Activated CD8-positive, alpha-beta memory T cell treated with anti-CD3 and anti-CD28 coated beads for 4 hours (primary cell): Measurements from ENCODE around the gene STRIP2.
"Not testable (repeated sequence)": the region's sequence is repeated elsewhere in the genome, so short reads cannot be mapped to it uniquely, and the experiment has no call there.

Source experiments
- DNase-seq, 2 donors: peaks; one replicate each; pipeline ENCODE4 v3.0.0-alpha.2; 2020; ENCODE audit warnings: low read depth in 2 of 2

STRIP2 gene

GRCh38 chr7:129453510-129454248 is 19.4 kb downstream of the STRIP2 start:
- DNase-seq, result no peak

DNA sequence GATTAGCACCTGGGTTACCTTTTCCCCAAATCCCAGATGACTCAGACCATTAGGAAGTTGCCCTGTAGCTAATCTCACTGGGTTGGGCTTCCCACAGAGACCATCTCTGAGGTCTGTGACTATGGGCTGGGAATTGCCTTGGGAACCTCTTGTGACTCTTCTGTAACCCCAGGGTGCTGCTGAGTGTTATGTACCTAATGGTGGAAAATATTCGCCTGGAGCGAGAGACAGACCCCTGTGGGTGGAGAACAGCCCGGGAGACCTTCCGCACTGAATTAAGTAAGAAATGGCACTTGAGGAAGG is 20.0 kb downstream of the STRIP2 start:
- no peak for DNase-seq

GRCh38 chr7:129456421-129456820 is 22.2 kb downstream of the STRIP2 start:
- DNase-seq, result no peak

DNA sequence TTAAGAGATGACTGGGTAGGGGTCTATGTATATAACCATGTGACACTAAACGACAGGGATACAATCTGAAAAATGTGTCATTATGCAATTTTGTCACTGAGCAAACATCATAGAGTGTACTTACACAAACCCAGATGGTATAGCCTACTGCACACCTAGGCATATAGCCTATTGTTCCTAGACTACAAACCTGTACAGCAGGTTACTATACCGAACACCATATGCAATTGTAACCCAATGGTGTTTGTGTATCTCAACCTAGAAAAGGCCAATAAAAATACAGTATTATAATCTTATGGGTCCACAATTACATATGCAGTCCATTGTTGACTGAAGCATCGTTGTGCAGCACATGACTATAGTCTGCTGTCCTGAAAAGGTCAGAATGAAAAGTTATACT is 22.9 kb downstream of the STRIP2 start:
- DNase-seq, result no peak

- no peak for DNase-seq
Measured at GRCh38 chr7:129458171-129458570, 23.9 kb downstream of the STRIP2 start.

- DNase-seq, result no peak
Measured at GRCh38 chr7:129461809-129462208, 27.6 kb downstream of the STRIP2 start.

DNA sequence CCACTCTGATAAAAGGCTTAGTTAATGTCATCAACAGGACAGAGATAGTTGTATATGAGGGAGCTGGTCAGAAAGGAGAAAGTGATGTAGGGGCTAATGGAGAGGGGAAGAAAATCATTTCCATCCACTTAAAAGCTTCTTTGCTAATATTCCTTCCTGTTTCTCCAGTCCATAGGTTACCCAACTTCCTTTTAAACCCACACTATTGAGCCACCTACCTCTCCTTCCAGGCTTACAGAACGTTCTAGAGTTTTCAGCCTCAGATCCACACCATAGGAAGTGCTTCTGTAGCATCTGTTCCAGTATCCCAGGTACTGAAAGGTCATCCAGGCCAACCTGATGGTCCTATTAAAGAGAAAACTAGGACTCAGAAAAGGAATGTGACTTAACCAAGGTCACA is 28.2 kb downstream of the STRIP2 start:
- DNase-seq, result no peak

DNA sequence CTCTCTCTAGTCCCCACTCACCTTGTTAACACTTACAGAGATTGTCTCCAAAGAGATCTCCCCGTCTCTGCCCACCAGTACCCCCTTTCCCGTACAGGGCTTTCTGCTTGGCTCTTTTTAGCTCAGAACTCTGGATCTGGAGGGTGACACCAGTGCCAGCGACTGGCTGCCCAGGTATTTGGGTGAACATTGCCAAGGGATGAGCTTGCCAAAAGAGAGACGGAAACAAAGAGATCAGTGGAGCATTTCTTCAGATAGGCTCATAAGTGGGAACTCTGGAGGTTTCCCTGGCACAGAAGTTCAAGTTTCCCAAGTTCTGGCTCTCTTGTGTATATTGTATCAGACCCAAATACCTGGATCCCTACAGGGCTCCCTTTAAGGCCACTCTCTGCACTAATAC is 30.0 kb downstream of the STRIP2 start:
- no peak for DNase-seq

DNA sequence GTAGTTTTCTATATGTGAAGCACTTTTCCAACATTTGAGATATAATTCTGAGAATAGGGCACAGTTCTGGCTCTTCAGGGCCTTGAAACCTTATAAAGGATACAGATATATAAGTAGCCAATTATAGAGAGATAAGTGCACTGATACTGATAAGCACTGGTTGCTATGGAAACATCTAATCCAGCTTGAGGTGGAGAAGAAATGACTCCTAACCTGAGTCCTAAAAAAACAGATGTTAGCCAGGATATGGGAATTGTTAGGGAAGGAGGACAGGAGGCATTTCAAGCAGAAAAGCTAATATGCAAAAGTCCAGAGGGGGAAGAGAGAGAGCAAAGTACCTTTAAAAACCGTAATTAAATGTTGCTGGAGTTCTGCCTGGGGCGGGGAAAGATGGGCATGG is 30.8 kb downstream of the STRIP2 start:
- DNase-seq, result no peak

DNA sequence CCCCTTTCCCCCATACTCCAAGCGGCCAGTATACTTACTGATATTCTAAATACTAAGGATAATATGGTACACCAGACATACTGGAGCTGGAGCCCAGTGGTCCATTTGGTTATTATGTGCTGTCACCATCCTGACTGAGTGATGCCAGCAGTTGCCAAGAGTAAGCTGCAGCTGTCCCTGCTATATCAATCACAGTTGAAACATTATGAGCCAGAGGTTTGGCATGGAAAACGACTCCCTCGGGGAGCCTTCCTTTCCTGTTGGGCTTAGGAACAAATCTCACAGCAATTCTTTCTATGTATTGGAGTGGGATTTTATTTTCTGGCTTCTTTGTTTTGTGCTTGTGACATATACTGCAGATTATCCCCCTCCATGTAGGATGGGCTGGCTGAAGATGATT is 32.6 kb downstream of the STRIP2 start:
- DNase-seq, result no peak

- DNase-seq, result no peak
Measured at GRCh38 chr7:129468087-129468486, 33.9 kb downstream of the STRIP2 start.

- no peak for DNase-seq
Measured at GRCh38 chr7:129468547-129468946, 34.3 kb downstream of the STRIP2 start.

DNA sequence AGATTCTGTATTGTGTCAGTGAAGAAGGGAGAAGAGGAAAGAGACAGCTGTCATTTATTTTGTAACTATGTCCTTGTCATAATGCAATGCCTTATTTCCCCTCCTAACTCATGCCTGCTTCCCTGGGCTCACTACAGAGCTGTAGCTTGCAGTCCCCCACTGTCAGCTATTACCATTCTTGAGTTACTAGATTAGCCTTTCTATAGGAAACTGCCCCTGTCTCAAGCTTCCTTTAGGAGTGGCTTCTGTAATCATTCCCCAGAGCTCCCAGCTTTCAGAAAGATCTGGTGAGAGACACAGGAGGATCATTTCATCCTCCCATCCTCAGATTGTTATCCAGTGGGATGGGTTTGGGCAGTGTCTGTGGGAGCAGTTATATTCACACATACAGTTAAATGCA is 35.7 kb downstream of the STRIP2 start:
- no peak for DNase-seq

- no peak for DNase-seq
Measured at GRCh38 chr7:129470411-129470810, 36.2 kb downstream of the STRIP2 start.

- DNase-seq, result no peak
Measured at GRCh38 chr7:129471402-129471827, 37.2 kb downstream of the STRIP2 start.

- DNase-seq, result not testable (repeated sequence)
Measured at GRCh38 chr7:129475931-129476330, 41.7 kb downstream of the STRIP2 start.

GRCh38 chr7:129476398-129476797 is 42.2 kb downstream of the STRIP2 start:
- not testable (repeated sequence) for DNase-seq

DNA sequence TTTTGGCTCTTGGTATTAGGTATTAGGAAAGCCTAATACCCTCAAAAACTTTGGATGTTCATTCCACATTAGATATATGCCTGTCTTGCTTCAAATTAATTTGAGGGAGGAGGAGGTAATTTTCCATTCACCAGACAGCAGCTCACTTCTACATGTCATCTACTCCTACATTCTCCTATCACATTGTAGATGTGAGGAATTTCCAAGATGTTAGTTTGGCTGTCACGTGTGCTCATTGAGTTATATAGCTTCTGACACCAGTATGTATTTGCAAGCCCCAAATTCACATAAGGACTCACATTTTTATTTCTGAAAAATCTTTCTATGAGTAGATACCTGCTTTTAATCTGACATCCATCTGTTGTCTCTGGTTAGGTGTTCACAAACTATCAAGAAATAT is 45.6 kb downstream of the STRIP2 start:
- no peak for DNase-seq

DNA sequence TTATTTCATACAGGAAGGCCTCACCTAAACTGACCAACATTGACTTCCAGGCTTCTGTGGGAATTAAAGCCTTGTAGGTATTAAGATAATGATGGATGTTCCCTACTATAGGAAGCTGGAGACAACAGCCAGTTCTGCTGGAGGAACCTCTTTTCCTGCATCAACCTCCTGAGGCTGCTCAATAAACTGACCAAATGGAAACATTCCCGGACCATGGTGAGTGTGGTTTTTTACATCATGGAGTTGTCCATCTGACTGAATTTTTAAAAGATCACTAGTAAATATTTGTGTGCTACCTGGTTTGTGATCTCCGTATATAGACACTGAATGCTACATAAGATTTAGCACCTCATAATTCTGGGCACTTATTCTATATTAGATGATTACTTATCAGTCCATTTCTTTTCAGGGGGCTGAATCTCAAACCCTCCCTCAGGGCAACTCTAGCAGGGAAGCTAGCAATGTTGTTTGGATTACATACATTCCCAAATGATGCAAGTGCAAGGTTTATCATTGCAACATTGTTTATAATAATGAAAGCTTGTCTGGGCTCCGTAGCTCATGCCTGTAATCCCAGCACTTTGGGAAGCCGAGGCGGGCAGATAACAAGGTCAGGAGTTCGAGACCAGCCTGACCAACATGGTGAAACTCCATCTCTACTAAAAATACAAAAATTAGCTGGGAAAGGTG is 46.6 kb downstream of the STRIP2 start:
- no peak for DNase-seq

GRCh38 chr7:129481376-129481775 is 47.1 kb downstream of the STRIP2 start:
- not testable (repeated sequence) for DNase-seq

- DNase-seq, result no peak
Measured at GRCh38 chr7:129482781-129483180, 48.5 kb downstream of the STRIP2 start.

DNA sequence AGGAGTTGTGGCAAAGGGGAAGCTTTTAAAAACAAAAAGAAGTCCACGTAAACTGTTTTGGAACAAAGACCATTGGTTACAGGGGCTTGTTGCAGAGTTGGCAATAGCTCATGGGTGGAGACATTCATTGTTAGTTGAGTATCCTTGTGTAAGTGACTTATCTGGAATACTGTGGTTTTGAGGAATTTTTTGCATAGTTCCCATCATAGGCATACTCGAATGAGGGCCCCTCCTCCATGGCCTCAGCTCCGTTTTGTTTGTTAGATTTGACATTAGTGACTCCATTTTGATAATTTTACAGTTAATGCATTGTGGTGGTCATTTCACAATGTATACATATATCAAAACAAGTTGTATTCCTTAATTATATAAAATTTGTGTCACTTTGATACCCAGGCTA is 55.3 kb downstream of the STRIP2 start:
- no peak for DNase-seq

GRCh38 chr7:129492391-129492790 is 58.2 kb downstream of the STRIP2 start:
- no peak for DNase-seq

GRCh38 chr7:129493555-129493954 is 59.3 kb downstream of the STRIP2 start:
- no peak for DNase-seq
